B cell (primary cell): ENCODE results near the gene NCSTN. TPM values are rescaled to one million over a fixed set of nuclear protein-coding genes. Genes with fewer than 3 reads are reported as not detected.

Source experiments
- ATAC-seq: fragments of 200-7000 bp; cut with Tn5 transposase; one replicate; pipeline ENCODE4 v1.10.0; 2021; ENCODE audit warnings: low read depth, mild to moderate bottlenecking, moderate number of reproducible peaks, moderate library complexity
- CTCF ChIA-PET: fragments of 350-600 bp; sonication (Branson Sonifier 250); formaldehyde crosslinking; loops from one replicate; lab custom pipeline; 2021; ENCODE audit warnings: antibody characterized with exemption, inconsistent platforms; lab: Charles Lee
- POLR2A ChIA-PET: fragments of 350-600 bp; sonication (Branson Sonifier 250); formaldehyde crosslinking; loops from one replicate; lab custom pipeline; 2021; ENCODE audit warnings: antibody characterized with exemption; lab: Charles Lee
- DNase-seq: peaks from one replicate; pipeline ENCODE4 v3.0.0; 2013
- H2AFZ ChIP-seq: 2 replicates; pipeline ENCODE4 v1.6.1; 2012; ENCODE audit warnings: mild to moderate bottlenecking, low read depth, low read length; ENCODE audit not compliant: insufficient read depth, poor library complexity, severe bottlenecking
- H3K27ac ChIP-seq, 2 donors: 1 replicate in 1 of 2; 2 replicates in 1 of 2; pipeline ENCODE4 v1.5.1; 2012 to 2013; ENCODE audit warnings: low read length in 2 of 2, mild to moderate bottlenecking in 2 of 2, moderate library complexity in 1 of 2
- H3K27me3 ChIP-seq, 4 experiments: fragments of 200-600 bp in 1 of 4; sonication (generic) in 1 of 4; replicated peaks in 1 of 4; 1 replicate in 2 of 4; 2 replicates in 2 of 4; pipeline versions ENCODE4 v1.6.1 to v1.7.0; 2013 to 2016; ENCODE audit warnings: low read length in 3 of 4, mild to moderate bottlenecking in 2 of 4, mixed read lengths in 1 of 4, moderate library complexity in 1 of 4; ENCODE audit not compliant: insufficient read depth in 4 of 4, control insufficient read depth in 3 of 4; ENCODE audit errors: control extremely low read depth in 1 of 4
- H3K36me3 ChIP-seq, 2 experiments: replicated peaks in 1 of 2; 1 replicate in 1 of 2; 2 replicates in 1 of 2; pipeline versions ENCODE4 v1.6.1 to v1.7.1; 2013; ENCODE audit warnings: low read length in 1 of 2; ENCODE audit not compliant: insufficient read depth in 2 of 2, control insufficient read depth in 1 of 2; ENCODE audit errors: control extremely low read depth in 1 of 2, extremely low read depth in 1 of 2
- H3K4me1 ChIP-seq, 2 donors: fragments of 200-600 bp in 1 of 2; sonication (generic) in 1 of 2; 1 replicate in 1 of 2; 2 replicates in 1 of 2; pipeline versions ENCODE4 v1.5.1 to v1.6.1; 2013 to 2017; ENCODE audit warnings: low read length in 2 of 2; ENCODE audit not compliant: control insufficient read depth in 2 of 2, insufficient read depth in 2 of 2
- H3K4me2 ChIP-seq: replicated peaks from 2 replicates; pipeline ENCODE3; 2012; ENCODE audit warnings: mild to moderate bottlenecking, low read depth, low read length; ENCODE audit not compliant: poor library complexity, severe bottlenecking
- H3K4me3 ChIP-seq, 5 experiments: fragments of 200-600 bp in 1 of 5; sonication (generic) in 1 of 5; 1 replicate in 3 of 5; 2 replicates in 2 of 5; pipeline versions ENCODE4 v1.5.1 to v1.7.0; 2011 to 2016; ENCODE audit warnings: low read length in 4 of 5, mild to moderate bottlenecking in 4 of 5, low read depth in 2 of 5, control low read depth in 1 of 5, moderate library complexity in 1 of 5; ENCODE audit not compliant: insufficient read depth in 1 of 5; ENCODE audit errors: control extremely low read depth in 1 of 5, extremely low read depth in 1 of 5
- H3K79me2 ChIP-seq: fragments of 200-600 bp; sonication (generic); one replicate; pipeline ENCODE4 v1.6.0; 2016; ENCODE audit warnings: low read length; ENCODE audit not compliant: control insufficient read depth, insufficient read depth
- H3K9ac ChIP-seq: fragments of 200-600 bp; sonication (generic); 2 replicates; pipeline ENCODE4 v1.6.1; 2017; ENCODE audit warnings: mild to moderate bottlenecking, low read length, moderate library complexity
- H3K9me3 ChIP-seq, 3 donors: one replicate each; pipeline versions ENCODE4 v1.6.1 to v1.7.1; 2013; ENCODE audit warnings: low read length in 2 of 3; ENCODE audit not compliant: control insufficient read depth in 2 of 3, insufficient read depth in 1 of 3; ENCODE audit errors: control extremely low read depth in 1 of 3
- H4K20me1 ChIP-seq: 2 replicates; pipeline ENCODE4 v1.6.0; 2012; ENCODE audit warnings: mild to moderate bottlenecking, low read length; ENCODE audit not compliant: insufficient read depth, control insufficient read depth, poor library complexity, severe bottlenecking
- H3K27ac Mint-ChIP-seq: one replicate; pipeline ENCODE4 v1.8.0; 2021; ENCODE audit warnings: mixed read lengths
- H3K27me3 Mint-ChIP-seq: one replicate; pipeline ENCODE4 v1.8.0; 2021; ENCODE audit warnings: mixed read lengths
- H3K4me1 Mint-ChIP-seq: one replicate; pipeline ENCODE4 v1.8.0; 2021; ENCODE audit warnings: mixed read lengths
- H3K4me3 Mint-ChIP-seq: one replicate; pipeline ENCODE4 v1.8.0; 2021; ENCODE audit warnings: mixed read lengths
- H3K9me3 Mint-ChIP-seq: one replicate; pipeline ENCODE4 v1.8.0; 2022; ENCODE audit warnings: mixed read lengths; ENCODE audit not compliant: insufficient read depth
- EZH2 ChIP-seq: IDR thresholded peaks from 2 replicates; pipeline ENCODE4 v1.6.1; 2012; ENCODE audit warnings: borderline replicate concordance, low read depth, mild to moderate bottlenecking, moderate library complexity, low read length; ENCODE audit not compliant: insufficient read depth, poor library complexity, severe bottlenecking
- WGBS: methylation state at CpG from one replicate; pipeline ENCODE4 v1.1.5; 2013; ENCODE audit warnings: missing lambda C conversion rate; ENCODE audit not compliant: insufficient coverage; 5-methylcytosine and 5-hydroxymethylcytosine counted together
- intact Hi-C: fragments of 100-400 bp; cut with micrococcal nuclease; formaldehyde crosslinking; loops from one replicate; pipeline ENCODE4 v1.10.0; 2022
- polyA plus RNA-seq: library from polyadenylated mRNA; depleted of rRNA; stranded (reverse); fragments of >200 nt; gene quantifications from 2 replicates; pipeline ENCODE4 v1.2.3, GENCODE V29; 2012
- total RNA-seq, 2 donors: library from RNA; stranded (reverse); fragments of 120-200 nt in 1 of 2; gene quantifications; 1 replicate in 1 of 2; 2 replicates in 1 of 2; pipeline versions ENCODE4 v1.2.3 to v1.2.4, GENCODE V29; 2013 to 2022
- TF ChIP-seq, protein P1 (sequence below): fragments of 200-600 bp; IDR thresholded peaks from one replicate; pipeline ENCODE4 v1.8.0; 2022; ENCODE audit warnings: antibody characterized with exemption, mild to moderate bottlenecking

Gene NCSTN
- total and polyA plus RNA-seq, 2 donors (not counting 1 experiment from before 2014, with no cell fraction given) = 95.1 to 110 TPM

GRCh38 chr1:160394673-160395072 lies 51.5 kb downstream of the NCSTN start:
- no peak for DNase-seq
- peaks cover 0 to under 1% (median 0%) of the 10 kb centered on the region in 4 experiments for H3K27me3 ChIP-seq
- WGBS = 89% methylated on average over 7 of the region's 8 CpGs
- no peaks in the 10 kb centered on the region for H3K36me3 ChIP-seq
- TF ChIP-seq, protein P1, sequence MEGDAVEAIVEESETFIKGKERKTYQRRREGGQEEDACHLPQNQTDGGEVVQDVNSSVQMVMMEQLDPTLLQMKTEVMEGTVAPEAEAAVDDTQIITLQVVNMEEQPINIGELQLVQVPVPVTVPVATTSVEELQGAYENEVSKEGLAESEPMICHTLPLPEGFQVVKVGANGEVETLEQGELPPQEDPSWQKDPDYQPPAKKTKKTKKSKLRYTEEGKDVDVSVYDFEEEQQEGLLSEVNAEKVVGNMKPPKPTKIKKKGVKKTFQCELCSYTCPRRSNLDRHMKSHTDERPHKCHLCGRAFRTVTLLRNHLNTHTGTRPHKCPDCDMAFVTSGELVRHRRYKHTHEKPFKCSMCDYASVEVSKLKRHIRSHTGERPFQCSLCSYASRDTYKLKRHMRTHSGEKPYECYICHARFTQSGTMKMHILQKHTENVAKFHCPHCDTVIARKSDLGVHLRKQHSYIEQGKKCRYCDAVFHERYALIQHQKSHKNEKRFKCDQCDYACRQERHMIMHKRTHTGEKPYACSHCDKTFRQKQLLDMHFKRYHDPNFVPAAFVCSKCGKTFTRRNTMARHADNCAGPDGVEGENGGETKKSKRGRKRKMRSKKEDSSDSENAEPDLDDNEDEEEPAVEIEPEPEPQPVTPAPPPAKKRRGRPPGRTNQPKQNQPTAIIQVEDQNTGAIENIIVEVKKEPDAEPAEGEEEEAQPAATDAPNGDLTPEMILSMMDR = no peak
- TF ChIP-seq EZH2 = no peak
- H2AFZ ChIP-seq = no peak overlapping the region
- no peak overlapping the region for H3K4me2 ChIP-seq
- no peaks in the 10 kb centered on the region for H4K20me1 ChIP-seq
- CTCF ChIA-PET = interaction anchor here (2.3 kb wide), 1 partner anchor 17 kb away, joined by 15 read pairs; no protein-coding TSS in a partner anchor
- H3K4me3 ChIP-seq = no peak overlapping the region
- intact Hi-C loops = no loop called here
- H3K9me3 ChIP-seq = no peaks in the 10 kb centered on the region
- no peak for ATAC-seq
- no peaks in the 10 kb centered on the region for H3K79me2 ChIP-seq
- no peak overlapping the region for H3K27ac ChIP-seq
- Mint-ChIP-seq H3K27ac (no peak overlapping the region), H3K4me1 (peaks cover 6% of the 10 kb centered on the region), H3K4me3 (no peak overlapping the region), H3K9me3 (no peaks in the 10 kb centered on the region), H3K27me3 (peaks cover 8% of the 10 kb centered on the region)
- H3K4me1 ChIP-seq = peaks cover 0 to under 1% of the 10 kb centered on the region in 2 donors
- H3K9ac ChIP-seq = no peak overlapping the region
- POLR2A ChIA-PET = no interaction called here

DNA sequence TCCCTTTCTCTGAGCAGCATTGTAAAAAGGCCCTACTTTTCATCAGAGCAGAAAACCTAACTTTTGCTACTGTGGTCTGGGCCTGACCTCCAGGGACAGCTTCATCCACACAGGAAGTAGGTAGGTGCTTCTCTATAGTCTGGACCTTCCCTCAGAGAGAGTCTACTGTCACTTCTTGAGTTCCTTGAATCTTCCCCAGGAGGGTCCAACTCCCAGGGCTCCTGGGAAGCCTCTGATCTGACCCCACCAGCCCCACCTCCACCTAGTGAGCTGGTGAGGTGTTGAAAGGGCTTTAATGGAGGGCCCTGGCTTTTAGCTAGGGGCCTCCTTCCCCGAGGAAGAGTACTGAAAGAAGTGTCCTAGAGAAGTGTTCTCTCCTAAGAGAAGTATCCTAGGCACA lies 54.5 kb downstream of the NCSTN start:
- Histone ChIP-seq H3K4me3 (no peak overlapping the region), H3K36me3 (no peaks in the 10 kb centered on the region), H3K79me2 (no peaks in the 10 kb centered on the region), H2AFZ (no peak overlapping the region), H3K27me3 (peaks cover 0 to 13% (median 3%) of the 10 kb centered on the region in 4 experiments), H3K9ac (no peak overlapping the region), H4K20me1 (no peaks in the 10 kb centered on the region), H3K9me3 (no peaks in the 10 kb centered on the region), H3K27ac (no peak overlapping the region), H3K4me1 (peaks cover 12 to 14% of the 10 kb centered on the region in 2 donors), H3K4me2 (no peak overlapping the region)
- WGBS = 80% methylated on average over 1 of the region's 1 CpG
- no peak for TF ChIP-seq EZH2
- TF ChIP-seq, protein P1 = no peak
- Mint-ChIP-seq H3K9me3 (no peaks in the 10 kb centered on the region), H3K4me3 (no peak overlapping the region), H3K27ac (no peak overlapping the region), H3K27me3 (no peaks in the 10 kb centered on the region), H3K4me1 (peaks cover 22% of the 10 kb centered on the region)
- DNase-seq (no peak), ATAC-seq (no peak)
- POLR2A ChIA-PET = no interaction called here
- CTCF ChIA-PET = interaction anchor here (1.0 kb wide), 2 partner anchors 19 to 31 kb away, joined by 3 to 4 read pairs; no protein-coding TSS in a partner anchor
- intact Hi-C loops = no loop called here
